GM23338 (cell line): ENCODE measurements around the gene PLCH2.

ENCODE experiments used
- CREB1 ChIP-seq: fragments of 250-450 bp; sonication (Bioruptor Pico); IDR thresholded peaks from 2 replicates; pipeline ENCODE4 v1.5.0; 2020; ENCODE audit warnings: low read depth, mild to moderate bottlenecking, moderate library complexity
- EZH2 ChIP-seq: fragments of 200-600 bp; sonication (generic); IDR thresholded peaks from one replicate; pipeline ENCODE4 v1.8.0; 2017; ENCODE audit warnings: antibody characterized with exemption, mild to moderate bottlenecking, low read depth; ENCODE audit not compliant: unreplicated experiment
- EZH2phosphoT487 ChIP-seq: fragments of 200-600 bp; sonication (generic); IDR thresholded peaks from one replicate; pipeline ENCODE4 v1.8.1; 2018; ENCODE audit warnings: antibody characterized with exemption; ENCODE audit not compliant: unreplicated experiment
- NANOG ChIP-seq: IDR thresholded peaks from 2 replicates; pipeline ENCODE4 v1.6.1; 2016; ENCODE audit warnings: antibody characterized with exemption, borderline replicate concordance
- POLR2AphosphoS5 ChIP-seq: IDR thresholded peaks from 2 replicates; pipeline ENCODE4 v1.6.1; 2016; ENCODE audit warnings: antibody characterized with exemption, low read depth
- STAT1 ChIP-seq: IDR thresholded peaks from one replicate; pipeline ENCODE4 v1.6.1; 2016; ENCODE audit warnings: antibody characterized with exemption; ENCODE audit not compliant: unreplicated experiment
- ZNF114 ChIP-seq: fragments of 250-450 bp; sonication (Bioruptor Pico); IDR thresholded peaks from 2 replicates; pipeline ENCODE4 v1.5.0; 2020; ENCODE audit warnings: mild to moderate bottlenecking, moderate library complexity
- ZNF331 ChIP-seq: fragments of 250-450 bp; sonication (Bioruptor Pico); IDR thresholded peaks from 2 replicates; pipeline ENCODE4 v1.5.0; 2020; ENCODE audit warnings: low read depth, mild to moderate bottlenecking, moderate library complexity
- TF ChIP-seq, protein P1 (sequence below), 2 experiments: fragments of 200-600 bp in 1 of 2; sonication (generic) in 1 of 2; conservative IDR thresholded peaks; 2 replicates each; pipeline versions ENCODE4 v1.5.1 to v1.6.1; 2016 to 2017; ENCODE audit warnings: antibody characterized with exemption in 2 of 2, low read depth in 2 of 2, mild to moderate bottlenecking in 2 of 2, moderate library complexity in 1 of 2
- TF ChIP-seq, protein P2 (sequence below): IDR thresholded peaks from 2 replicates; pipeline ENCODE4 v1.6.1; 2016; ENCODE audit warnings: antibody characterized with exemption
- TF ChIP-seq, protein P3 (sequence below): IDR thresholded peaks from one replicate; pipeline ENCODE4 v1.6.1; 2018; ENCODE audit warnings: antibody characterized with exemption; ENCODE audit not compliant: unreplicated experiment

DNA sequence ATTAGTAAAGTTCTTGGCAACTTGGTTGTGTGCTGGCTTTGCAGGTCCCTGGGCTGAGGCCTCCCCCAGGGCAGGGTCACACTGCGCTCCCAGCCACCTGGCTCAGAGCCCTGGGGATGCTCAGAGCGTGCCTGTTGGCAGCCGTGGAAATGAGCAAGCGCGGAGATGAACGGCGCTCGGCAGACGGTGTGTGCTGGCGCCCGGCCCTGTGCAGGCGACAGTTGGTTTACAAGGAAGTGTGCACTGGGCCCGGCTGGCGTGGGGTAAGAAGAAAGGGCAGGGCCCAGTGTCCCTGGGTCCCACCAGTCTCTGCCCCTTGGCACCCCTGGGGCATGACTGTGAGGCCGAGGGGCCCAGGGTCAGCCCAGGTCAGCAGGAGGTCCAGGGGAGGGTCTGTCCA lies 38.1 kb upstream of the PLCH2 start:
- TF ChIP-seq, protein P1, sequence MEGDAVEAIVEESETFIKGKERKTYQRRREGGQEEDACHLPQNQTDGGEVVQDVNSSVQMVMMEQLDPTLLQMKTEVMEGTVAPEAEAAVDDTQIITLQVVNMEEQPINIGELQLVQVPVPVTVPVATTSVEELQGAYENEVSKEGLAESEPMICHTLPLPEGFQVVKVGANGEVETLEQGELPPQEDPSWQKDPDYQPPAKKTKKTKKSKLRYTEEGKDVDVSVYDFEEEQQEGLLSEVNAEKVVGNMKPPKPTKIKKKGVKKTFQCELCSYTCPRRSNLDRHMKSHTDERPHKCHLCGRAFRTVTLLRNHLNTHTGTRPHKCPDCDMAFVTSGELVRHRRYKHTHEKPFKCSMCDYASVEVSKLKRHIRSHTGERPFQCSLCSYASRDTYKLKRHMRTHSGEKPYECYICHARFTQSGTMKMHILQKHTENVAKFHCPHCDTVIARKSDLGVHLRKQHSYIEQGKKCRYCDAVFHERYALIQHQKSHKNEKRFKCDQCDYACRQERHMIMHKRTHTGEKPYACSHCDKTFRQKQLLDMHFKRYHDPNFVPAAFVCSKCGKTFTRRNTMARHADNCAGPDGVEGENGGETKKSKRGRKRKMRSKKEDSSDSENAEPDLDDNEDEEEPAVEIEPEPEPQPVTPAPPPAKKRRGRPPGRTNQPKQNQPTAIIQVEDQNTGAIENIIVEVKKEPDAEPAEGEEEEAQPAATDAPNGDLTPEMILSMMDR (conservative IDR thresholded peaks at IDR 0.05; ENCODE audit: low read depth in 2 of 2): no peak
- TF ChIP-seq POLR2AphosphoS5 (no peak), EZH2 (no peak), NANOG (no peak), EZH2phosphoT487 (no peak), CREB1 (CRISPR knock-in tag) (no peak), ZNF331 (no peak), ZNF114 (no peak), STAT1 (no peak)
- TF ChIP-seq, protein P2, sequence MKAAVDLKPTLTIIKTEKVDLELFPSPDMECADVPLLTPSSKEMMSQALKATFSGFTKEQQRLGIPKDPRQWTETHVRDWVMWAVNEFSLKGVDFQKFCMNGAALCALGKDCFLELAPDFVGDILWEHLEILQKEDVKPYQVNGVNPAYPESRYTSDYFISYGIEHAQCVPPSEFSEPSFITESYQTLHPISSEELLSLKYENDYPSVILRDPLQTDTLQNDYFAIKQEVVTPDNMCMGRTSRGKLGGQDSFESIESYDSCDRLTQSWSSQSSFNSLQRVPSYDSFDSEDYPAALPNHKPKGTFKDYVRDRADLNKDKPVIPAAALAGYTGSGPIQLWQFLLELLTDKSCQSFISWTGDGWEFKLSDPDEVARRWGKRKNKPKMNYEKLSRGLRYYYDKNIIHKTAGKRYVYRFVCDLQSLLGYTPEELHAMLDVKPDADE: no peak
- TF ChIP-seq, protein P3, sequence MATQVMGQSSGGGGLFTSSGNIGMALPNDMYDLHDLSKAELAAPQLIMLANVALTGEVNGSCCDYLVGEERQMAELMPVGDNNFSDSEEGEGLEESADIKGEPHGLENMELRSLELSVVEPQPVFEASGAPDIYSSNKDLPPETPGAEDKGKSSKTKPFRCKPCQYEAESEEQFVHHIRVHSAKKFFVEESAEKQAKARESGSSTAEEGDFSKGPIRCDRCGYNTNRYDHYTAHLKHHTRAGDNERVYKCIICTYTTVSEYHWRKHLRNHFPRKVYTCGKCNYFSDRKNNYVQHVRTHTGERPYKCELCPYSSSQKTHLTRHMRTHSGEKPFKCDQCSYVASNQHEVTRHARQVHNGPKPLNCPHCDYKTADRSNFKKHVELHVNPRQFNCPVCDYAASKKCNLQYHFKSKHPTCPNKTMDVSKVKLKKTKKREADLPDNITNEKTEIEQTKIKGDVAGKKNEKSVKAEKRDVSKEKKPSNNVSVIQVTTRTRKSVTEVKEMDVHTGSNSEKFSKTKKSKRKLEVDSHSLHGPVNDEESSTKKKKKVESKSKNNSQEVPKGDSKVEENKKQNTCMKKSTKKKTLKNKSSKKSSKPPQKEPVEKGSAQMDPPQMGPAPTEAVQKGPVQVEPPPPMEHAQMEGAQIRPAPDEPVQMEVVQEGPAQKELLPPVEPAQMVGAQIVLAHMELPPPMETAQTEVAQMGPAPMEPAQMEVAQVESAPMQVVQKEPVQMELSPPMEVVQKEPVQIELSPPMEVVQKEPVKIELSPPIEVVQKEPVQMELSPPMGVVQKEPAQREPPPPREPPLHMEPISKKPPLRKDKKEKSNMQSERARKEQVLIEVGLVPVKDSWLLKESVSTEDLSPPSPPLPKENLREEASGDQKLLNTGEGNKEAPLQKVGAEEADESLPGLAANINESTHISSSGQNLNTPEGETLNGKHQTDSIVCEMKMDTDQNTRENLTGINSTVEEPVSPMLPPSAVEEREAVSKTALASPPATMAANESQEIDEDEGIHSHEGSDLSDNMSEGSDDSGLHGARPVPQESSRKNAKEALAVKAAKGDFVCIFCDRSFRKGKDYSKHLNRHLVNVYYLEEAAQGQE: no peak
